ENCODE data around the gene SMIM31. TPM values are rescaled to one million over a fixed set of nuclear protein-coding genes. Genes with fewer than 3 reads are reported as not detected.

The SMIM31 gene
- total RNA-seq, 1 experiment from 2014 or later = not detected

DNA sequence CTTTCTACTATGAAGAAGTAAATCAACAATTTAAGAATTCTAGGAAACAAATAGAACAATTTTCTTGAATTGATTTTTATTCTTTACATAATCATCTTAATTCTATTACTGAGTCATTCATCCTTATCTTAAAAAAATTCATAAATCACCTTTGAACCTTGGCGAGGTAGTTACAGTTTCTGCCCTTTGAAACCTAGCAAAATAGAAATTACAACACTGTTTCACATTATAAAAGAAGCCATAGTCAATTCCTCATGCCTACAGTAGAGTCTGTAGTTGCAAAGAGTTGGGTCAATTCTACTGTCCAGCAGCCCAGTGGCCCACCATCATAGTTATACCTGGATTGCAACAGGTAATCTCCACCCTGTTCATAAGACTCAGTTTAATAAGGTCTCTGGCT, 7.3 kb downstream of the SMIM31 start:
- no peaks in the 10 kb centered on the region; a peak in 2 of 7 replicates for H3K36me3 Mint-ChIP-seq (ENCODE audit: insufficient read depth in 1 of 3, low read depth in 3 of 3)
- Histone ChIP-seq H4K20me1 (ENCODE audit: control insufficient read depth, insufficient read depth, insufficient read length) (no peaks in the 10 kb centered on the region), H3K4ac (ENCODE audit: low read depth, low read length) (no peak overlapping the region), H3K23me2 (ENCODE audit: insufficient read length, low read depth, low read length, poor library complexity, severe bottlenecking) (no peaks in the 10 kb centered on the region), H3K9me3 (ENCODE audit: control insufficient read depth, low read depth, low read length) (no peaks in the 10 kb centered on the region), H4K91ac (ENCODE audit: insufficient read length, low read depth, low read length) (no peak overlapping the region), H3K79me2 (ENCODE audit: insufficient read depth, low read length) (no peaks in the 10 kb centered on the region), H3K14ac (ENCODE audit: insufficient read depth, low read length) (no peak overlapping the region), H2AK5ac (ENCODE audit: insufficient read length, low read length) (no peak overlapping the region), H2BK120ac (ENCODE audit: low read depth, low read length, poor library complexity, severe bottlenecking) (no peak overlapping the region), H3K23ac (ENCODE audit: insufficient read length, low read depth, low read length) (no peak overlapping the region), H2BK15ac (ENCODE audit: low read depth, low read length) (no peak overlapping the region), H4K5ac (ENCODE audit: insufficient read length, low read depth, low read length) (no peak overlapping the region), H3K79me1 (ENCODE audit: insufficient read depth, low read depth, low read length, poor library complexity, severe bottlenecking) (no peaks in the 10 kb centered on the region), H2BK20ac (ENCODE audit: low read depth, low read length, poor library complexity, severe bottlenecking) (no peak overlapping the region), H2BK12ac (ENCODE audit: insufficient read length, low read depth, low read length) (no peak overlapping the region), H3K9ac (ENCODE audit: extremely low read depth, insufficient read length, low read length) (no peak overlapping the region), H3K4me1 (ENCODE audit: insufficient read depth, low read length) (no peaks in the 10 kb centered on the region), H3K4me2 (ENCODE audit: insufficient read depth, insufficient read length, low read length) (no peak overlapping the region), H3K56ac (ENCODE audit: insufficient read length, low read depth, low read length) (no peak overlapping the region), H4K8ac (replicated peaks; ENCODE audit: insufficient read length, low read depth, low read length) (no peak overlapping the region), H3K27me3 (ENCODE audit: insufficient read depth, low read length) (no peaks in the 10 kb centered on the region), H2BK5ac (ENCODE audit: insufficient read length, low read length) (no peak overlapping the region), H3K27ac (ENCODE audit: insufficient read length, low read depth, low read length) (no peak overlapping the region), H3K18ac (ENCODE audit: insufficient read length, low read depth, low read length) (no peak overlapping the region), H3T11ph (ENCODE audit: low read length) (no peak overlapping the region), H2AFZ (ENCODE audit: low read length) (no peak overlapping the region)
- WGBS (ENCODE audit: extremely low coverage, insufficient read length, low lambda C conversion rate) = no CpG with 5 or more reads among the region's 1 CpG
- no peak for DNase-seq
- H3K4me1 Mint-ChIP-seq = peaks cover 7 to 10% of the 10 kb centered on the region in 2 experiments; a peak in 3 of 4 replicates
- peak overlapping the region in 1 of 3 experiments; percentile 76; a peak in 1 of 7 replicates for H3K27ac Mint-ChIP-seq
- TF ChIP-seq, protein P1, sequence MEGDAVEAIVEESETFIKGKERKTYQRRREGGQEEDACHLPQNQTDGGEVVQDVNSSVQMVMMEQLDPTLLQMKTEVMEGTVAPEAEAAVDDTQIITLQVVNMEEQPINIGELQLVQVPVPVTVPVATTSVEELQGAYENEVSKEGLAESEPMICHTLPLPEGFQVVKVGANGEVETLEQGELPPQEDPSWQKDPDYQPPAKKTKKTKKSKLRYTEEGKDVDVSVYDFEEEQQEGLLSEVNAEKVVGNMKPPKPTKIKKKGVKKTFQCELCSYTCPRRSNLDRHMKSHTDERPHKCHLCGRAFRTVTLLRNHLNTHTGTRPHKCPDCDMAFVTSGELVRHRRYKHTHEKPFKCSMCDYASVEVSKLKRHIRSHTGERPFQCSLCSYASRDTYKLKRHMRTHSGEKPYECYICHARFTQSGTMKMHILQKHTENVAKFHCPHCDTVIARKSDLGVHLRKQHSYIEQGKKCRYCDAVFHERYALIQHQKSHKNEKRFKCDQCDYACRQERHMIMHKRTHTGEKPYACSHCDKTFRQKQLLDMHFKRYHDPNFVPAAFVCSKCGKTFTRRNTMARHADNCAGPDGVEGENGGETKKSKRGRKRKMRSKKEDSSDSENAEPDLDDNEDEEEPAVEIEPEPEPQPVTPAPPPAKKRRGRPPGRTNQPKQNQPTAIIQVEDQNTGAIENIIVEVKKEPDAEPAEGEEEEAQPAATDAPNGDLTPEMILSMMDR (conservative IDR thresholded peaks at IDR 0.05) = no peak
- H3K4me3 Mint-ChIP-seq = no peak overlapping the region
- H3K9me3 Mint-ChIP-seq = peaks cover 0 to 2% of the 10 kb centered on the region in 2 experiments; a peak in 2 of 5 replicates
- H3K27me3 Mint-ChIP-seq (ENCODE audit: low read depth) = no peaks in the 10 kb centered on the region
